ENCODE measurements around the gene SNX20.

- TF ChIP-seq FOXM1 (IDR thresholded peaks at IDR 0.05; ENCODE audit: borderline replicate concordance, low read depth) (no peak), CEBPB (IDR thresholded peaks at IDR 0.05) (no peak), TEAD4 (IDR thresholded peaks at IDR 0.05) (no peak), TAF1 (IDR thresholded peaks at IDR 0.05; ENCODE audit: low read depth) (no peak), YY1 (IDR thresholded peaks at IDR 0.05; ENCODE audit: low read depth) (no peak), EP300 (IDR thresholded peaks at IDR 0.05; ENCODE audit: borderline replicate concordance) (no peak), REST (IDR thresholded peaks at IDR 0.05; ENCODE audit: low read depth) (no peak), EGR1 (IDR thresholded peaks at IDR 0.05) (no peak), USF1 (IDR thresholded peaks at IDR 0.05) (no peak), MAX (IDR thresholded peaks at IDR 0.05) (no peak), RAD21 (IDR thresholded peaks at IDR 0.05; ENCODE audit: low read depth) (no peak)
These were observed 4.5 kb upstream of the SNX20 start for GRCh38 chr16:50685462-50686063.
